WTC11 (cell line): ENCODE data around the gene MLEC. TPM values are rescaled to one million over a fixed set of nuclear protein-coding genes. Genes with fewer than 3 reads are reported as not detected.

Experiments used
- ATAC-seq: fragments of 200-7000 bp; cut with Tn5 transposase; 2 replicates; pipeline ENCODE4 v1.10.0; 2021; ENCODE audit warnings: mild to moderate bottlenecking, moderate library complexity
- CTCF ChIA-PET: fragments of 300-600 bp; sonication (Branson Sonifier 250); formaldehyde crosslinking; loops from one replicate; lab custom pipeline; 2021; ENCODE audit warnings: antibody characterized with exemption; lab: Charles Lee
- POLR2A ChIA-PET: fragments of 350-600 bp; sonication (Branson Sonifier 250); formaldehyde crosslinking; loops from one replicate; lab custom pipeline; 2021; ENCODE audit warnings: antibody characterized with exemption; lab: Charles Lee
- DNase-seq: peaks from one replicate; pipeline ENCODE4 v3.0.0; 2021; ENCODE audit warnings: low spot score
- H3K27ac Mint-ChIP-seq: 2 replicates; pipeline ENCODE4 v1.8.0; 2021; ENCODE audit warnings: mixed read lengths
- H3K27me3 Mint-ChIP-seq: 2 replicates; pipeline ENCODE4 v1.8.0; 2021; ENCODE audit warnings: low read depth, mild to moderate bottlenecking, moderate library complexity, mixed read lengths
- H3K36me3 Mint-ChIP-seq: 2 replicates; pipeline ENCODE4 v1.8.0; 2021; ENCODE audit warnings: mixed read lengths
- H3K4me1 Mint-ChIP-seq: 2 replicates; pipeline ENCODE4 v1.8.0; 2022; ENCODE audit warnings: mixed read lengths
- H3K4me3 Mint-ChIP-seq: 2 replicates; pipeline ENCODE4 v1.8.0; 2021; ENCODE audit warnings: mild to moderate bottlenecking, moderate library complexity, mixed read lengths
- H3K9me3 Mint-ChIP-seq: 2 replicates; pipeline ENCODE4 v1.8.0; 2021; ENCODE audit warnings: mixed read lengths
- FOXP1 ChIP-seq: sonication (generic); formaldehyde crosslinking; IDR thresholded peaks from 2 replicates; pipeline ENCODE4 v1.8.0; 2022; ENCODE audit warnings: missing genetic modification reagents, mild to moderate bottlenecking, moderate library complexity, borderline replicate concordance
- GABPB1 ChIP-seq: sonication (generic); formaldehyde crosslinking; IDR thresholded peaks from 2 replicates; pipeline ENCODE4 v1.8.1; 2023; ENCODE audit warnings: mild to moderate bottlenecking, missing genetic modification reagents
- KAT7 ChIP-seq: sonication (generic); formaldehyde crosslinking; IDR thresholded peaks from 2 replicates; pipeline ENCODE4 v1.8.1; 2023; ENCODE audit warnings: missing genetic modification reagents, mild to moderate bottlenecking, borderline replicate concordance
- NR3C1 ChIP-seq: sonication (generic); formaldehyde crosslinking; conservative IDR thresholded peaks from 2 replicates; pipeline ENCODE4 v1.8.1; 2023; ENCODE audit warnings: low read depth, mild to moderate bottlenecking, missing genetic modification reagents
- RELA ChIP-seq: sonication (generic); formaldehyde crosslinking; IDR thresholded peaks from 2 replicates; pipeline ENCODE4 v1.8.1; 2022; ENCODE audit warnings: missing genetic modification reagents, mild to moderate bottlenecking, borderline replicate concordance
- ZNF219 ChIP-seq: sonication (generic); formaldehyde crosslinking; IDR thresholded peaks from 2 replicates; pipeline ENCODE4 v1.8.0; 2023; ENCODE audit warnings: missing genetic modification reagents, mild to moderate bottlenecking, borderline replicate concordance
- ZNF671 ChIP-seq: fragments of 250-450 bp; sonication (Bioruptor Pico); IDR thresholded peaks from 2 replicates; pipeline ENCODE4 v1.8.0; 2021; ENCODE audit warnings: mild to moderate bottlenecking
- total RNA-seq: library from RNA; stranded (reverse); gene quantifications from 3 replicates; pipeline ENCODE4 v1.2.3, GENCODE V29; 2021
- TF ChIP-seq, protein P1 (sequence below): fragments of 250-450 bp; sonication (Bioruptor Pico); conservative IDR thresholded peaks from 2 replicates; pipeline ENCODE4 v1.9.0; 2021; ENCODE audit warnings: mild to moderate bottlenecking
- TF ChIP-seq, protein P2 (sequence below): fragments of 250-450 bp; sonication (Bioruptor Pico); IDR thresholded peaks from 2 replicates; pipeline ENCODE4 v1.9.0; 2021; ENCODE audit warnings: mild to moderate bottlenecking, borderline replicate concordance
- TF ChIP-seq, protein P3 (sequence below): fragments of 250-450 bp; sonication (Bioruptor Pico); IDR thresholded peaks from 2 replicates; pipeline ENCODE4 v1.9.0; 2021; ENCODE audit warnings: mild to moderate bottlenecking
- TF ChIP-seq, protein P4 (sequence below): sonication (generic); formaldehyde crosslinking; IDR thresholded peaks from 2 replicates; pipeline ENCODE4 v1.8.0; 2023; ENCODE audit warnings: missing genetic modification reagents, mild to moderate bottlenecking, borderline replicate concordance
- TF ChIP-seq, protein P5 (sequence below): sonication (generic); formaldehyde crosslinking; IDR thresholded peaks from 2 replicates; pipeline ENCODE4 v1.8.1; 2023; ENCODE audit warnings: mild to moderate bottlenecking, moderate library complexity, missing genetic modification reagents
- TF ChIP-seq, protein P6 (sequence below): sonication (generic); formaldehyde crosslinking; IDR thresholded peaks from 2 replicates; pipeline ENCODE4 v1.8.1; 2022; ENCODE audit warnings: missing genetic modification reagents, borderline replicate concordance
- TF ChIP-seq, protein P7 (sequence below): sonication (generic); formaldehyde crosslinking; IDR thresholded peaks from 2 replicates; pipeline ENCODE4 v1.8.1; 2023; ENCODE audit warnings: mild to moderate bottlenecking, missing genetic modification reagents

The MLEC gene
- total RNA-seq, 1 experiment from 2014 or later = 278 TPM

DNA sequence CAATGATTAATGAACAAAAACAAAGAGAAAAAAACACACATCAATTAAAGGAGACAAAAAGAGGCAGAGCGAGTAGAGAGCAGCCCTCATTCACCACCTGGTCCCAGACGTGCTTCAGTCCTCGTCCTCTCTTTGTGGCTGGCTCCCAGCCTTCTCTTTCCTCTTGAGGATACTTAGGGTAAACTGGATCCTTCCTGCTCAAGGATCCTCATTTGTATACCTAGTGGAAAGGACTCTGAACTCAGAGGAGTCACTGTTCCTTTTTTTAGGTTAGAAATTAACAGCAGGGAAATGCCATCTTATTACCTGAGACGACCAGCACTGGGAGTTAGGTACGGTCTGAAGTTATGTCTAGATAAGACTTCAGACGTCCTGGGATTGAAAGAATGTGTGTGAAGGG lies 9.7 kb downstream of the MLEC start (continued):
- TF ChIP-seq, protein P1, sequence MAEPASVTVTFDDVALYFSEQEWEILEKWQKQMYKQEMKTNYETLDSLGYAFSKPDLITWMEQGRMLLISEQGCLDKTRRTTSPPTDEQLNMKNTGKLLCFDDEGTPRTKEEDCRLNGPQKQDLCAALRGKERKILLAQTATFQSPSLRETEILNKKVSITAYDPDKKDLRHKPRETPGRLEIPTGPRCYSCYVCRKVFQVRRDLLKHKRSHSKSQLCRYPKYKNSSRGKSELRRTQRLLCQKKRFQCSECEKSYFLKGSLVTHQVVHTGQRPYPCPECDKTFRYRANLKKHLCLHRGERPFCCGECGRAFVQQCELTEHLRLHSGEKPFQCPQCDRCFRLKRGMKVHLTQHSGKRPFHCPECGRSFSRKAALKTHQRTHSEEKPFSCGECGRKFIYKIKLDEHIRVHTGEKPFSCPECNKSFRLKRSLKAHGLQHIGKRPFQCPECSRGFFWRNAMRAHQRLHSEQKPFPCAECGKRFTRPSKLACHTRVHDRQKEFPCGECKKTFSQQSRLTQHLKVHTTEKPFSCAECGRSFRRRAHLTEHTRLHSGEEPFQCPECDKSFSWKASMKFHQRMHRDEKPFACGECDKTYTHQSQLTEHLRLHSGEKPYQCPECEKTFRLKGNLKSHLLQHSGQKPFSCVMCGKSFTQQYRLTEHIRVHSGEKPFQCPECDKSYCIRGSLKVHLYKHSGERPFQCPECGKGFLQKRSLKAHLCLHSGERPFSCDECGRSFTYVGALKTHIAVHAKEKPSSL (CRISPR knock-in tag) = no peak
- TF ChIP-seq, protein P2, sequence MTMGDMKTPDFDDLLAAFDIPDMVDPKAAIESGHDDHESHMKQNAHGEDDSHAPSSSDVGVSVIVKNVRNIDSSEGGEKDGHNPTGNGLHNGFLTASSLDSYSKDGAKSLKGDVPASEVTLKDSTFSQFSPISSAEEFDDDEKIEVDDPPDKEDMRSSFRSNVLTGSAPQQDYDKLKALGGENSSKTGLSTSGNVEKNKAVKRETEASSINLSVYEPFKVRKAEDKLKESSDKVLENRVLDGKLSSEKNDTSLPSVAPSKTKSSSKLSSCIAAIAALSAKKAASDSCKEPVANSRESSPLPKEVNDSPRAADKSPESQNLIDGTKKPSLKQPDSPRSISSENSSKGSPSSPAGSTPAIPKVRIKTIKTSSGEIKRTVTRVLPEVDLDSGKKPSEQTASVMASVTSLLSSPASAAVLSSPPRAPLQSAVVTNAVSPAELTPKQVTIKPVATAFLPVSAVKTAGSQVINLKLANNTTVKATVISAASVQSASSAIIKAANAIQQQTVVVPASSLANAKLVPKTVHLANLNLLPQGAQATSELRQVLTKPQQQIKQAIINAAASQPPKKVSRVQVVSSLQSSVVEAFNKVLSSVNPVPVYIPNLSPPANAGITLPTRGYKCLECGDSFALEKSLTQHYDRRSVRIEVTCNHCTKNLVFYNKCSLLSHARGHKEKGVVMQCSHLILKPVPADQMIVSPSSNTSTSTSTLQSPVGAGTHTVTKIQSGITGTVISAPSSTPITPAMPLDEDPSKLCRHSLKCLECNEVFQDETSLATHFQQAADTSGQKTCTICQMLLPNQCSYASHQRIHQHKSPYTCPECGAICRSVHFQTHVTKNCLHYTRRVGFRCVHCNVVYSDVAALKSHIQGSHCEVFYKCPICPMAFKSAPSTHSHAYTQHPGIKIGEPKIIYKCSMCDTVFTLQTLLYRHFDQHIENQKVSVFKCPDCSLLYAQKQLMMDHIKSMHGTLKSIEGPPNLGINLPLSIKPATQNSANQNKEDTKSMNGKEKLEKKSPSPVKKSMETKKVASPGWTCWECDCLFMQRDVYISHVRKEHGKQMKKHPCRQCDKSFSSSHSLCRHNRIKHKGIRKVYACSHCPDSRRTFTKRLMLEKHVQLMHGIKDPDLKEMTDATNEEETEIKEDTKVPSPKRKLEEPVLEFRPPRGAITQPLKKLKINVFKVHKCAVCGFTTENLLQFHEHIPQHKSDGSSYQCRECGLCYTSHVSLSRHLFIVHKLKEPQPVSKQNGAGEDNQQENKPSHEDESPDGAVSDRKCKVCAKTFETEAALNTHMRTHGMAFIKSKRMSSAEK = no peak
- TF ChIP-seq KAT7 (CRISPR knock-in tag) = no peak

DNA sequence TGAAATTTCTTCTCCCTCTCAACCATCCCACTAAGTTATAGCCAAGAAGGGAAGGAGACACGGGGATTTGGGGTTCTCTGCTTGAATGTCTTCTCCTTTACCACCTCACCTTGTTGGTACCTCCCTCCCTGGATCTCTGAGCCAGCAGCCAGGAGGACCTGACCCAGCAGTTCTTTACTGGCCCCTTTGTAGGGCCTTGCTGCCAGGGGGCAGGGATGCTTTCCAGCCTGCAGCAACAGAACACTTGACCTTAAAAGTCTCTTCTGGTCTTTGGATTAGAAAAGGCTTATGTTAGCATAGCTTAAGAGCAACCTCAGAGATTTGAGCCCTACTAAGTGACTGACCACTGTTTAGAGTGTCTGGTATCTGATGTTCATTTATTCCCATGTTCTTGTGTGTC lies 10.4 kb downstream of the MLEC start:
- Mint-ChIP-seq H3K27ac (no peak overlapping the region), H3K4me3 (no peak overlapping the region), H3K4me1 (peaks cover 27% of the 10 kb centered on the region), H3K9me3 (no peaks in the 10 kb centered on the region), H3K27me3 (no peaks in the 10 kb centered on the region)
- POLR2A ChIA-PET = no interaction called here
- CTCF ChIA-PET = interaction anchor here (1.8 kb wide), 1 partner anchor 48 kb away, joined by 9 read pairs; no protein-coding TSS in a partner anchor
- DNase-seq = no peak
- ATAC-seq = no peak
- TF ChIP-seq GABPB1 (CRISPR knock-in tag) (no peak), FOXP1 (no peak), RELA (no peak), ZNF219 (CRISPR knock-in tag) (no peak), NR3C1 (CRISPR knock-in tag) (no peak), ZNF671 (CRISPR knock-in tag) (no peak)
- TF ChIP-seq, protein P3, sequence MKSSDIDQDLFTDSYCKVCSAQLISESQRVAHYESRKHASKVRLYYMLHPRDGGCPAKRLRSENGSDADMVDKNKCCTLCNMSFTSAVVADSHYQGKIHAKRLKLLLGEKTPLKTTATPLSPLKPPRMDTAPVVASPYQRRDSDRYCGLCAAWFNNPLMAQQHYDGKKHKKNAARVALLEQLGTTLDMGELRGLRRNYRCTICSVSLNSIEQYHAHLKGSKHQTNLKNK = no peak
- TF ChIP-seq, protein P4, sequence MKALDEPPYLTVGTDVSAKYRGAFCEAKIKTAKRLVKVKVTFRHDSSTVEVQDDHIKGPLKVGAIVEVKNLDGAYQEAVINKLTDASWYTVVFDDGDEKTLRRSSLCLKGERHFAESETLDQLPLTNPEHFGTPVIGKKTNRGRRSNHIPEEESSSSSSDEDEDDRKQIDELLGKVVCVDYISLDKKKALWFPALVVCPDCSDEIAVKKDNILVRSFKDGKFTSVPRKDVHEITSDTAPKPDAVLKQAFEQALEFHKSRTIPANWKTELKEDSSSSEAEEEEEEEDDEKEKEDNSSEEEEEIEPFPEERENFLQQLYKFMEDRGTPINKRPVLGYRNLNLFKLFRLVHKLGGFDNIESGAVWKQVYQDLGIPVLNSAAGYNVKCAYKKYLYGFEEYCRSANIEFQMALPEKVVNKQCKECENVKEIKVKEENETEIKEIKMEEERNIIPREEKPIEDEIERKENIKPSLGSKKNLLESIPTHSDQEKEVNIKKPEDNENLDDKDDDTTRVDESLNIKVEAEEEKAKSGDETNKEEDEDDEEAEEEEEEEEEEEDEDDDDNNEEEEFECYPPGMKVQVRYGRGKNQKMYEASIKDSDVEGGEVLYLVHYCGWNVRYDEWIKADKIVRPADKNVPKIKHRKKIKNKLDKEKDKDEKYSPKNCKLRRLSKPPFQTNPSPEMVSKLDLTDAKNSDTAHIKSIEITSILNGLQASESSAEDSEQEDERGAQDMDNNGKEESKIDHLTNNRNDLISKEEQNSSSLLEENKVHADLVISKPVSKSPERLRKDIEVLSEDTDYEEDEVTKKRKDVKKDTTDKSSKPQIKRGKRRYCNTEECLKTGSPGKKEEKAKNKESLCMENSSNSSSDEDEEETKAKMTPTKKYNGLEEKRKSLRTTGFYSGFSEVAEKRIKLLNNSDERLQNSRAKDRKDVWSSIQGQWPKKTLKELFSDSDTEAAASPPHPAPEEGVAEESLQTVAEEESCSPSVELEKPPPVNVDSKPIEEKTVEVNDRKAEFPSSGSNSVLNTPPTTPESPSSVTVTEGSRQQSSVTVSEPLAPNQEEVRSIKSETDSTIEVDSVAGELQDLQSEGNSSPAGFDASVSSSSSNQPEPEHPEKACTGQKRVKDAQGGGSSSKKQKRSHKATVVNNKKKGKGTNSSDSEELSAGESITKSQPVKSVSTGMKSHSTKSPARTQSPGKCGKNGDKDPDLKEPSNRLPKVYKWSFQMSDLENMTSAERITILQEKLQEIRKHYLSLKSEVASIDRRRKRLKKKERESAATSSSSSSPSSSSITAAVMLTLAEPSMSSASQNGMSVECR (CRISPR knock-in tag) = no peak
- TF ChIP-seq, protein P5, sequence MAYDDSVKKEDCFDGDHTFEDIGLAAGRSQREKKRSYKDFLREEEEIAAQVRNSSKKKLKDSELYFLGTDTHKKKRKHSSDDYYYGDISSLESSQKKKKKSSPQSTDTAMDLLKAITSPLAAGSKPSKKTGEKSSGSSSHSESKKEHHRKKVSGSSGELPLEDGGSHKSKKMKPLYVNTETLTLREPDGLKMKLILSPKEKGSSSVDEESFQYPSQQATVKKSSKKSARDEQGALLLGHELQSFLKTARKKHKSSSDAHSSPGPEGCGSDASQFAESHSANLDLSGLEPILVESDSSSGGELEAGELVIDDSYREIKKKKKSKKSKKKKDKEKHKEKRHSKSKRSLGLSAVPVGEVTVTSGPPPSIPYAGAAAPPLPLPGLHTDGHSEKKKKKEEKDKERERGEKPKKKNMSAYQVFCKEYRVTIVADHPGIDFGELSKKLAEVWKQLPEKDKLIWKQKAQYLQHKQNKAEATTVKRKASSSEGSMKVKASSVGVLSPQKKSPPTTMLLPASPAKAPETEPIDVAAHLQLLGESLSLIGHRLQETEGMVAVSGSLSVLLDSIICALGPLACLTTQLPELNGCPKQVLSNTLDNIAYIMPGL = no peak
- TF ChIP-seq, protein P6, sequence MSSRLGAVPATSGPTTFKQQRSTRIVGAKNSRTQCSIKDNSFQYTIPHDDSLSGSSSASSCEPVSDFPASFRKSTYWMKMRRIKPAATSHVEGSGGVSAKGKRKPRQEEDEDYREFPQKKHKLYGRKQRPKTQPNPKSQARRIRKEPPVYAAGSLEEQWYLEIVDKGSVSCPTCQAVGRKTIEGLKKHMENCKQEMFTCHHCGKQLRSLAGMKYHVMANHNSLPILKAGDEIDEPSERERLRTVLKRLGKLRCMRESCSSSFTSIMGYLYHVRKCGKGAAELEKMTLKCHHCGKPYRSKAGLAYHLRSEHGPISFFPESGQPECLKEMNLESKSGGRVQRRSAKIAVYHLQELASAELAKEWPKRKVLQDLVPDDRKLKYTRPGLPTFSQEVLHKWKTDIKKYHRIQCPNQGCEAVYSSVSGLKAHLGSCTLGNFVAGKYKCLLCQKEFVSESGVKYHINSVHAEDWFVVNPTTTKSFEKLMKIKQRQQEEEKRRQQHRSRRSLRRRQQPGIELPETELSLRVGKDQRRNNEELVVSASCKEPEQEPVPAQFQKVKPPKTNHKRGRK (CRISPR knock-in tag) = no peak
- TF ChIP-seq, protein P7, sequence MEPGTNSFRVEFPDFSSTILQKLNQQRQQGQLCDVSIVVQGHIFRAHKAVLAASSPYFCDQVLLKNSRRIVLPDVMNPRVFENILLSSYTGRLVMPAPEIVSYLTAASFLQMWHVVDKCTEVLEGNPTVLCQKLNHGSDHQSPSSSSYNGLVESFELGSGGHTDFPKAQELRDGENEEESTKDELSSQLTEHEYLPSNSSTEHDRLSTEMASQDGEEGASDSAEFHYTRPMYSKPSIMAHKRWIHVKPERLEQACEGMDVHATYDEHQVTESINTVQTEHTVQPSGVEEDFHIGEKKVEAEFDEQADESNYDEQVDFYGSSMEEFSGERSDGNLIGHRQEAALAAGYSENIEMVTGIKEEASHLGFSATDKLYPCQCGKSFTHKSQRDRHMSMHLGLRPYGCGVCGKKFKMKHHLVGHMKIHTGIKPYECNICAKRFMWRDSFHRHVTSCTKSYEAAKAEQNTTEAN (CRISPR knock-in tag) = no peak
- TF ChIP-seq, all 79 proteins: peak for 0
- peaks cover 76% of the 10 kb centered on the region for H3K36me3 Mint-ChIP-seq
